Fibroblast of peridontal ligament (primary cell): Measurements from ENCODE around the gene LRCH1.

Experiments
- DNase-seq: peaks from one replicate; pipeline ENCODE4 v3.0.0-alpha.2; 2010; ENCODE audit errors: extremely low read depth

The LRCH1 gene

DNA sequence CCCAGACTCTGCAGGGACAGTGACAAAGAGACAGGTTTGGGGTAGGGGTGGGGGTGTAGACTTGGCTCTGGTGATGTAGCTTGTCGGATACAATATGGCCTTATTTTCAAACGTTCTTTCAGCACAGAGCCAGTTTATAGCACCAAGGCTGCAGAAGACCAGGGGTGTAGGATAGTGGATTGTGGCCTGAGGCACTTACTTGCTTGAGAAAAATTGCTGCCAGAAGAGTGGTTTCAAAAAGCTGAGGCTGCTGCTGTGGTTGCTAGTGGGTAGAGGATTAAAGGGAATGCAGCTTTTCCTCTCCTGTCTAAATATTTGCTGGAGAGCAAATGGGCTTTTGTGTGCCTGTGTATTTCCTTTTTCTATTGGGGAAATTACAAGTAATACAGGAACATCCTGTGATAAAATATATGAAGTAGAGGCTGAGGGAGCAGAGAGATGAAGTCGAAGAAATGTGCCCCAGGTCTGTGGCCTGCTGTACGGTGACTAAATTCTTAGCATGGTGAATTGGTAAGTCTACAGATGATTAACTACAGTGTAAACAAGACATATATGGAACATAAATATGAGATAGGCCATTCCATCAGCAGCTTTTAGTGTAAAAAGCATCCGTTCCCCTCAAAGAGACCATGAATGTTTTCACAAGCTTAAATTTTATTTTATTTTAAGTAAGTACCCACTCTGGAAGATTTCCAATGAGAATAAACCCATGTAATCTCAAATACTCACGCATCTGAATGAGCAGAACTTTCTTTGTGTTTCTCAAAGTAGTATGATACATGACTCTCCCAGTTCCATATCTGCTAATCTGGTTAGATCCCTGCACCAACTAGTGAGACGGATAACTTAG is 112.9 kb downstream of the LRCH1 start:
- DNase-seq = peak; percentile 50

DNA sequence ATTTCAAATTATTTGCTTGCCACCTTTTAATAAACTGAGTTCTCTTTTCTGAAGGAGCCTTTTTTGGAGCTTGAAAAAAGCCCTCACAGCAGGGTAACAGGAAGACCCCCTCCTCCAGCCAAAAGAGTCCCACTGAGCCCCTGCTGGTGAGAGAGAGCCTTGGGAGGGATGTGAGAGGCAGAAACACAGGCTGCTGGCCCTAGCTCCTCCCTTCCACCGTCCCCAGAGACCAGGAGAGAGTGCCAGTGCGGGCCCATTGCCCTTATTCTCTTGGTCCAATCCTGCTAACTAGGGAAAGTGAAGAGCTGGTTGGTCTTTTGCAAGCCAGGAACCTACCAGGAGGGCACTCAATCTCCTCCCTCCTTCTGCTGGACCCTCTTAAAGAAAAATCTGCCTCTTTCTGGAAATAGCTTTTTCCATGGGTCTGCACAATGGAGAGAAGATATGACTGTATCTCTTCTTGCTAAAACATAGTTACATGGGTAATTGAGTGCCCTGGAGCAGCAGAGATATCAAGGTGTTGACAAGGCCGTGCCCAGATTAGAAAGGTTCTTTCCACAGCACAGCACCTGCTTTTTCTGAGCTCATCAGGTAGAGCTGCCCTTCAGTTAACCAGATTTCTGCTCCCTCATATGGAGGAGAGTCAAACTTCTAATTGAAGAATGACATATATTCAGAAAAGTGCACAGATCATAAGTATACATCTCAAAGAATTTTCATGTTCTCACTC is 113.9 kb downstream of the LRCH1 start:
- no peak for DNase-seq

- DNase-seq = peak; percentile 48
These were observed 114.8 kb downstream of the LRCH1 start for GRCh38 chr13:46667687-46668281.

DNA sequence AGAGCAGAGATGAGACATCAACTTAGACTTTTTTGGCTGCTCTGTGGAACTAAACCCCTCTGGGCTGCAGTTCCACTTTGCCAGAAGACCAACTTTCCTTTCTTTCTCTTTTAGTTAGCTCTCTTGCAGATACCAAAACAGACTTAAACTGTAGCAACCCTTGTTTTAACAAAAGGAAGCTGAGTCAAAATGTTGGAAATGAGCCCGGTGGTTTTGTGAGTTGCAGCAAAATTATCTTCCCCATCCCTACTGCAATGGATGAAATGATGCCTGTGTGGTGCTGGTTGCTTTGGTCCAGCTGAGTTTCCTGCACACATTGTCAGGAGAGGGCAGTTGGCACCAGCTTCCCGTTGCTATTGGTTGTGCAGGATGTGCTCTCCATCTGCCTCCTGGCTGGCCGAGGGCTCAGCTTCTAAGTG is 115.3 kb downstream of the LRCH1 start:
- peak; percentile 97 for DNase-seq

GRCh38 chr13:46668931-46669525 is 116.1 kb downstream of the LRCH1 start:
- DNase-seq = no peak

DNA sequence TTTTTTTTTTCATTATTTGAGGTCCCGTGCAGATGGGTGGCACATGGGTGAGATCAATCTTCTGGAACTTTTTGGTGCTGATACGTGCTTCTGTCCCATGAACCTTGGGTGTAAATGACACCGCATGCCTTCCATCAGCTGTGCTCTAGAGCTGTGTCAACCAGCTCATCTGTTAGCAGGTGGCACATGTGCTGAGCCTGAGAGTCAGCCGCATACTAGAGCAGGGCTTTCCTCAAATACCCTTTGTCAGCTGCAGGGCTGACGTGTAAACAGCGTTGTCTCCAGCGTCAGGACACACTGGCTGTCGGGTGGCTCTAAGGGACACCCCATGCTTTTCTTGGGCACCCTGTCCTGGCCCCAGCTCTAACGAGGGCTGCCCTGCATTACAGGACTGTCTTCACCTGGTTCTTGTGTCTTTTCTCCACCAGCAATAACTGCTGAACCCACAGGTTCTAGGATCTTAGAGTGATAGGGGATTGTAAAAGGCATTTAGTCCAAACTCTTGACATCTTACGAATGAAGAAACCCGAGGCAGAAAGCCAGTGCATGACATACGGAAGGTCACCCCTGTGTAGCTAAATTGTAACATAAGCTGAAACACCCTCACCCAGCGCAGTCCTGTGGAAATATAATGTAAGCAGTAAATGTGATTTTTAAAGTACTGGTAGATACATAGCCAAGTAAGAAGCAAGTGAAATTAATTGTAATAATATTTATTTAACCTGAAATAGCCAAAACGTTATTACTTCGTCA is 119.5 kb downstream of the LRCH1 start:
- DNase-seq = no peak

- peak; percentile 25 for DNase-seq
These were observed 122.0 kb downstream of the LRCH1 start for GRCh38 chr13:46675016-46675415.

DNA sequence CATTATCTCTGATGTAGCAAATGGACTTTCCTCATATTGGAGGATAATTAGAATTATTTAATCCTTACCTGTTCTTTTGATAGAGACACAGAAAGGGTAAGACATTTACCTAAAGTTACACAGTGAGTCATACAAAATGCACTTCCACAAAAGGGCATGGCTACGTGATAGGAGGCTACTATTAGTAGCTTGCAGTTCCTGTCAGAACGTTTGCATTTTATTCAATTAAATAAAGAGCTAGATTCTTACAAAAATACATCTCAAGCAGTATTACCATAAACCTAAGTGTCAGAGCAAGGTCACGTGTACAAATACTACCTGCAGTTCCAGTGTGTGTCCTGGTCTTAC is 123.4 kb downstream of the LRCH1 start:
- no peak for DNase-seq

DNA sequence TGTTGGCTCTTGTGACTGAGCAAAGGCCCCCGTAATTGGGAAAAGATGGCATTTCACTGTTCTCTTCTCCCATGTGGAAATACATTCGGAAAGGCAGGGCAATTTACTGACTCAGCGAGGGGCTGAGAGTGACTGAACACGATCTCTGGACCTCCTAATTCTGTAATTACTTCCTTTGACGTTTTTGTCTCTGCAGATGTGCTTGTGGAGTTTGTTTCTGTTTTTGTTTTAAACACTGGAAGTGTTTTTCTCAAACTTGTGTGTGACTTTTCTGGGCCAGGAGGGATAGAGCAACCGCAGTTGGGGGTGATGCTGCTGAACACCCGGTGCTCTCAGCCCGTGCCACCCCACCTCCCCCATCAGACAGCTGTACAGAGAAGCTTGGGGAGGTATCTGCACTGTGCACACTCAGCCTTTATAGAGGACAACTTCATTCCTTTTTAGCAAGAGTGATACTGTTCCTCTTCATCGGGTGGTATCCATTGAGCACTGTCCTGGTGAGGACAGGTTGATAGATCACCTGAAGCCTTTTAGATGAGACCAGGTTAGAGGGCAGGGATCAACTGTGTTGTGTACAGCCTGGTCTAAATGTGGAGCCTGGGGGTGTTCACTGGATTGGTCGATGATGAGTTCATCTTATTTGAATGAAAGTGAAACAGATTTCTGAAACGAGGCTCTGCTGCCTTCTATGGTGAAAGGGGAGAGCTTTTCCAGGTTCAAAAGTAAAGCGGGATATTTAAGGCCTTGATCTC is 126.6 kb downstream of the LRCH1 start:
- DNase-seq = peak; percentile 91

DNA sequence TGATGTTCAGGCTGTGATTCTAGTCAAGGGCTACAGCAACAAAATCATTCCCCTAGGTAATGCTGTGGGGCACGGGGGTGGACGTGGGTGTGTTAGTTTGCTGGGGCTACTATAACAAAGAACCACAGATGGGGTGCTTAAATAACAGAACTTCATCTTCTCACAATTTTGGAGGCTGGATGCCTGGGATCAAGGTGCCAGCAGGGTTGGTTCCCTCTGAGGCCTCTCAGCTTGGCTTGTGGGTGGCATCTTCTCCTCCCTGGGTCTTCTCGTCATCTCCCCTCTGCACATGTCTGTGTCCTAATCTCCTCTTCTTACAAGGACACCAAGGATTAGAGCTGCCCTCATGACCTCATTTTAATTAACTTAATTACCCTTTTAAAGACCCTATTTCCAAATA is 129.0 kb downstream of the LRCH1 start:
- DNase-seq = no peak

- DNase-seq = peak; percentile 56
These were observed 129.7 kb downstream of the LRCH1 start for GRCh38 chr13:46682707-46683106.

GRCh38 chr13:46683676-46684260 is 130.8 kb downstream of the LRCH1 start:
- DNase-seq = peak; percentile 67

DNA sequence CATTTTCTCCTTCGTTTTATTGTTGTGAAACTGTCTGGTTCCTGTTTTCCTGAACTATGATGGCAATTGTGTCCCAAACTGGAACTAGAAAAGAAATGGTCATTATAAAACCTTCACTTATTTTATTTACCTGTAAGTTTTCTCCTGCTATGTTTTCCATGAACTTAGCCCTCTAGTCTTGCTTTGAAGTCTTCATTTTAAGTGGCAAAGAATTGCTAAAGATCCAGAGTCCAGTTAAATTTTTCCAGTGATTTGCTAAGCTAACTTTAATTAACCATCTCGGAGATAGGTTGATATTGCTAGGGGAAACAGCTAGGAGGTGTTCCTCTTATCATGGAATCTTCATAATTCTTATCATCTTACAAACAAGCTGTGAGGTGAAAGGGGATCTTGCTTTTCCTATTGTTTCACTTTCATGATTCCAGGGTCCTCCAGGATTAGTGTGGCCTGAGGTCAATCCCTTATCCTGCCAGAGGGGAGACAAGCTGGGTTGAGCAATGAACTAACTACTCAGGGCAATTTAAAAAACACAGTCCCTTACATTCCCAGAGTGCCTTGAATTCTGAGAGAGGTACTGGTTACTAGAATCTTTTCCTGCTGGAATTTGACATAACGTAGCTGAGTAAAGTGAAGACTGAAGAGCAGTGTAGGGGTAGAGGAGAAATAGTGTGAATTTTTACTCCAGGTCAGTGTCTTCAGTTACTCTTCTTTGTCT is 131.5 kb downstream of the LRCH1 start:
- DNase-seq = peak; percentile 23

- no peak for DNase-seq
These were observed 132.2 kb downstream of the LRCH1 start for GRCh38 chr13:46685006-46685730.

GRCh38 chr13:46686171-46686570 is 133.2 kb downstream of the LRCH1 start:
- no peak for DNase-seq

DNA sequence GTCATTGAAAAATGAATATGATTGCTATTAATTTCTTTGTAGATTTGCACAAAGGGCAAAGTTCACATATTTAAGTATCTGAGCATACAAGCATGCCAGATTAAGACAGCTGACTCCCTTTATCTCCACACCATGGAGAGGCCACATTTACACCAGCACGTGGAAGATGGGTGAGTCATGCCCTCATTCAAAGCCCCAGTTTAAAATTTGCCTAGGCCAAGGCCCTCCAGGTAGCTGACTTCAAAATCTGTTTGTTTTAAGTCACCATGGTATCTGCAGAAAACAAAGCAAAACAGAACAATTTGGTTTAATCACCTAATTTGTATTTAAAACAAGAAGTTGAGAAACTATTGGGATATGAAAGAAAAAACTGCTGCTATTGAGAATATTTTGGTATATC is 134.8 kb downstream of the LRCH1 start:
- DNase-seq = peak; percentile 29

DNA sequence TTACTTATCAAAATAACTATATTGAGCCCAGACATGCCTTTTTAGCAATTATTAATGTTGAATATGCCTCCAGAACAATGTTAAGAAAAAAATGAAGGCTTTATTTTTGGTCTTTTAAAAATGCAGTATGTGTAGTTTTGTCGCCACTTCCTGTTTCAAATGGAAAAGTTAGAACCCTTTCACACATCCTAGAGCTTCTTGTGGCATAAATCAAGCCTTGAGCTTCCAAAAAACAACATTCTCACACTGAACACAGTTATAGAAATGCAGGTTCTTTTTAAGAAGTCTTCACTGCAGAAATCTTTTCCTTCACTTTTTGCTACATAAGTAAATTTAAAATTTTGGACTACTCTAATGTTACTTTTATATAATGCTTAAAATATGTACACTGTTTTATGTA is 135.3 kb downstream of the LRCH1 start:
- no peak for DNase-seq

GRCh38 chr13:46698014-46698413 is 145.0 kb downstream of the LRCH1 start:
- no peak for DNase-seq

GRCh38 chr13:46698910-46699460 is 146.0 kb downstream of the LRCH1 start:
- DNase-seq = no peak
